ENCODE results near the gene MAN1B1. TPM values are rescaled to one million over a fixed set of nuclear protein-coding genes. Genes with fewer than 3 reads are reported as not detected.

MAN1B1 gene
- total RNA-seq, 4 donors from 2014 or later, result 52.1 to 99.2 (median 63.1) TPM

- Histone ChIP-seq H3K27me3 (peaks cover 39% of the 10 kb centered on the region), H3K4me3 (peak within 1 kb of the TSS; percentile 62), H3K27ac (peak within 1 kb of the TSS; percentile 22), H3K36me3 (no peaks in the 10 kb centered on the region), H3K9me3 (no peaks in the 10 kb centered on the region), H3K4me1 (peaks cover 53% of the 10 kb centered on the region)
- TF ChIP-seq EP300 (IDR thresholded peaks at IDR 0.05), result no peak
- TF ChIP-seq, protein P1, sequence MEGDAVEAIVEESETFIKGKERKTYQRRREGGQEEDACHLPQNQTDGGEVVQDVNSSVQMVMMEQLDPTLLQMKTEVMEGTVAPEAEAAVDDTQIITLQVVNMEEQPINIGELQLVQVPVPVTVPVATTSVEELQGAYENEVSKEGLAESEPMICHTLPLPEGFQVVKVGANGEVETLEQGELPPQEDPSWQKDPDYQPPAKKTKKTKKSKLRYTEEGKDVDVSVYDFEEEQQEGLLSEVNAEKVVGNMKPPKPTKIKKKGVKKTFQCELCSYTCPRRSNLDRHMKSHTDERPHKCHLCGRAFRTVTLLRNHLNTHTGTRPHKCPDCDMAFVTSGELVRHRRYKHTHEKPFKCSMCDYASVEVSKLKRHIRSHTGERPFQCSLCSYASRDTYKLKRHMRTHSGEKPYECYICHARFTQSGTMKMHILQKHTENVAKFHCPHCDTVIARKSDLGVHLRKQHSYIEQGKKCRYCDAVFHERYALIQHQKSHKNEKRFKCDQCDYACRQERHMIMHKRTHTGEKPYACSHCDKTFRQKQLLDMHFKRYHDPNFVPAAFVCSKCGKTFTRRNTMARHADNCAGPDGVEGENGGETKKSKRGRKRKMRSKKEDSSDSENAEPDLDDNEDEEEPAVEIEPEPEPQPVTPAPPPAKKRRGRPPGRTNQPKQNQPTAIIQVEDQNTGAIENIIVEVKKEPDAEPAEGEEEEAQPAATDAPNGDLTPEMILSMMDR (IDR thresholded peaks at IDR 0.05), result no peak
- no peak for TF ChIP-seq POLR2A (IDR thresholded peaks at IDR 0.05)
- no peak for TF ChIP-seq POLR2AphosphoS5 (IDR thresholded peaks at IDR 0.05)
- WGBS, result no CpG with 5 or more reads among the region's 90 CpGs
- DNase-seq (ENCODE audit: low spot score in 2 of 2), result no peak
These were observed 32.5 kb upstream of the MAN1B1 start, which contains the start of gene ENTPD2 for GRCh38 chr9:137053944-137054931. Gene ENTPD2 (minus strand): TSS chr9:137054061. CDS start chr9:137053997, 64 bp downstream.

DNA sequence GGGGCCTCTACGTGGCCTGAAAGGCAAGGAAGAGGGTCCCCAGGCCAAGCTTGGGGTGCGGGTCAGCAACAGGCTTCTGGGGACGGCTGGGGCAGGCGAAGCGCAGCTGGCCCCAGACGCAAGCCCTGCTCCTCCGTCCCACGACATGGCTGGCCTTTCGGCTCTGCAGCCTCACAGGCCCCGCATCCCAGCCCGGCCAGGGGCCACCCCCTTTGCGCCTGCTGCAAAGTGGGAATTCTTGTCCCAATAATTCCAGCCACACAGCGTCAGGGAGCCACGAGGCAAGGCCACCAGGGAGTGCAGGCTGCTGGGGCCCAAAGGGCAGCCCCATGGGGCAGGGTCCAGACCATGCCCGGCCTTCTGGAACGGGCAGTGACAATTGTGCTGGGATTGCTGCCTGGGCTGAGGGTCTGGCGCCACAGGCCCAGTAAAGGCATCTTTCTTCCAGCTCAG is 31.8 kb upstream of the MAN1B1 start:
- H3K27me3 ChIP-seq, result peaks cover 33% of the 10 kb centered on the region
- no peak for DNase-seq (ENCODE audit: low spot score in 2 of 2)
- TF ChIP-seq, protein P1 (IDR thresholded peaks at IDR 0.05), result no peak
- no peak for TF ChIP-seq EP300 (IDR thresholded peaks at IDR 0.05)
- TF ChIP-seq POLR2A (IDR thresholded peaks at IDR 0.05), result no peak
- TF ChIP-seq POLR2AphosphoS5 (IDR thresholded peaks at IDR 0.05), result no peak
- H3K4me3 ChIP-seq, result no peak overlapping the region
- H3K36me3 ChIP-seq, result no peaks in the 10 kb centered on the region
- WGBS, result 69% methylated on average over 5 of the region's 17 CpGs
- no peaks in the 10 kb centered on the region for H3K9me3 ChIP-seq
- peak overlapping the region; percentile 20 for H3K27ac ChIP-seq
- H3K4me1 ChIP-seq, result peaks cover 47% of the 10 kb centered on the region

DNA sequence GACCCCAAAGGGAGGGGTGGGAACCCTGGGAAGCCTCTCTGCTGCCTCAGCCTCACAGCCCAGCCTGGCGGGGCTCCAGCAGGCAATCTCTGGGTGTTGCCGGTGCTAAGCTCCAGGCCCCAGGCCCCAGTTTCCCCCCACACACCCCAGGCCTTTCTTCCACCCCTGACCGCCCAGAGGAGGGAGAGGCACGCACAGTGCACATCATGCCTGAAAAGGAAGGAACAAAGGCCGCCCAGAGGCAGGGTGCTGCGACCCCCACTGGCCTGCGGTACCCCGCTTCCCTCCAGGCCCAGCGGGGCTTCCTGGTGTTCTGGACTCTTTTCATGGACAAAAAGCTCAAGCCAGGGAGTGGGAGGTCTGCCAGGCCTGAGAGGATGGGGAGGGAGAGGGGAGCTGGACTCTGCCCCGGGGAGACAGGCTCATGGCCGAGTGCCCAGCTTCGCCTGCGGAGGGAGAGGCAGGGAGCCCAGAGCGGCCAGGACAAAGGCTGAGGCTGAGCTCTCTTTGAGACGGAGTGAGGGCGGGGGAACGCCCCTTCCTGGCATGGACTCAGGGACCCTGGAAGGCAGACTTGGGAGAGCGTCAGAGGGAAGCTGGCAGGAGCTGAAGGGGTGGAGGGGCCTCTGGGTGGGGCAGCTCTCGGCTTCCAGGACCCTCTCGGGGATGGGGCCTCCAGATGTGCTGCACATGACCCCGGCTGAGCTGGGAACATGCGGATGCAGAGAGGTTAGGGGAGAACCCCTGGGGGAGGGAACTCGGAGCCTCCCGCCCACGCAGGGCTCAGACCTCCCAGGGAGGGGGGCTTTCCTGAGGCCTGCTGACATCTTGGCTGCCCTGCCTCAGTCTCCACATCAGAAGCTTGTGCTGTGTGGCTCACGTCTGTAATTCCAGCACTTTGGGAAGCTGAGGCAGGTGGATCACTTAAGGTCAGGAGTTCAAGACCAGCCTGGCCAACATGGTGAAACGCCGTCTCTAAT is 31.1 kb upstream of the MAN1B1 start:
- Histone ChIP-seq H3K36me3 (no peaks in the 10 kb centered on the region), H3K27me3 (peaks cover 29% of the 10 kb centered on the region), H3K27ac (peak overlapping the region; percentile 20), H3K4me1 (peaks cover 47% of the 10 kb centered on the region), H3K9me3 (no peaks in the 10 kb centered on the region), H3K4me3 (no peak overlapping the region)
- TF ChIP-seq POLR2A (IDR thresholded peaks at IDR 0.05) (no peak), EP300 (IDR thresholded peaks at IDR 0.05) (no peak), POLR2AphosphoS5 (IDR thresholded peaks at IDR 0.05) (no peak)
- TF ChIP-seq, protein P1 (IDR thresholded peaks at IDR 0.05), result no peak
- DNase-seq (ENCODE audit: low spot score in 2 of 2), result no peak
- WGBS, result 55% methylated on average over 9 of the region's 28 CpGs

- Histone ChIP-seq H3K36me3 (no peaks in the 10 kb centered on the region), H3K27ac (no peak overlapping the region), H3K4me3 (no peak overlapping the region), H3K4me1 (peaks cover 52% of the 10 kb centered on the region), H3K9me3 (no peaks in the 10 kb centered on the region), H3K27me3 (peaks cover 21% of the 10 kb centered on the region)
- WGBS, result 75% methylated on average over 16 of the region's 17 CpGs
- DNase-seq (ENCODE audit: low spot score in 2 of 2), result no peak
- TF ChIP-seq POLR2A (IDR thresholded peaks at IDR 0.05), result no peak
- no peak for TF ChIP-seq EP300 (IDR thresholded peaks at IDR 0.05)
- TF ChIP-seq, protein P1 (IDR thresholded peaks at IDR 0.05), result no peak
- TF ChIP-seq POLR2AphosphoS5 (IDR thresholded peaks at IDR 0.05), result no peak
These were observed 29.9 kb upstream of the MAN1B1 start for GRCh38 chr9:137056739-137057415.
